ENCODE data around the gene DSEL.

DNA sequence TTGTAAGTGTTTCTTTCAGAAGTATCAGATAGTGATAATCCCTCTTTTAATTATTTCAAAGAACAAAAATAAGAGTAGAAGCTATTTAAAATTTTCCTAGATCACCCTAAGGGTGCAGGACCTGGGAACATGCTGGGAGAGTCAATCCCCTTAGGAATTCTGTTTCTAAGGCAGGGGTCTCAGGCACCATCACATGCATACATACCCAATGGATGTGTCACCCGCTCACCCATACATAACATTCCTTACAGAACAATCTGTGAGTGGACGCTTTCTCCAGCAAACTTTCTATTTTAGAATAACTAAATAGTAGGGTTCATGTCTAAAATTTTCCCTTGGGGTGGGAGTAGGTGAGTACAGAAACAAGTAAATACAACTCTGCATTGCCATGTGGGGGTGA lies 8.4 kb downstream of the DSEL start:
- TF ChIP-seq, protein P1, sequence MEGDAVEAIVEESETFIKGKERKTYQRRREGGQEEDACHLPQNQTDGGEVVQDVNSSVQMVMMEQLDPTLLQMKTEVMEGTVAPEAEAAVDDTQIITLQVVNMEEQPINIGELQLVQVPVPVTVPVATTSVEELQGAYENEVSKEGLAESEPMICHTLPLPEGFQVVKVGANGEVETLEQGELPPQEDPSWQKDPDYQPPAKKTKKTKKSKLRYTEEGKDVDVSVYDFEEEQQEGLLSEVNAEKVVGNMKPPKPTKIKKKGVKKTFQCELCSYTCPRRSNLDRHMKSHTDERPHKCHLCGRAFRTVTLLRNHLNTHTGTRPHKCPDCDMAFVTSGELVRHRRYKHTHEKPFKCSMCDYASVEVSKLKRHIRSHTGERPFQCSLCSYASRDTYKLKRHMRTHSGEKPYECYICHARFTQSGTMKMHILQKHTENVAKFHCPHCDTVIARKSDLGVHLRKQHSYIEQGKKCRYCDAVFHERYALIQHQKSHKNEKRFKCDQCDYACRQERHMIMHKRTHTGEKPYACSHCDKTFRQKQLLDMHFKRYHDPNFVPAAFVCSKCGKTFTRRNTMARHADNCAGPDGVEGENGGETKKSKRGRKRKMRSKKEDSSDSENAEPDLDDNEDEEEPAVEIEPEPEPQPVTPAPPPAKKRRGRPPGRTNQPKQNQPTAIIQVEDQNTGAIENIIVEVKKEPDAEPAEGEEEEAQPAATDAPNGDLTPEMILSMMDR (IDR thresholded peaks at IDR 0.05): no peak
- TF ChIP-seq POLR2A (IDR thresholded peaks at IDR 0.05): no peak
